DND-41 (cell line): Measurements from ENCODE around the gene ACSS1.

Experiments used
- ATAC-seq: fragments of 200-7000 bp; cut with Tn5 transposase; 3 replicates; pipeline ENCODE4 v1.9.1; 2021; ENCODE audit warnings: low read depth; ENCODE audit not compliant: insufficient read depth
- DNase-seq: peaks from one replicate; pipeline ENCODE4 v3.0.0-alpha.2; 2020
- H2AFZ ChIP-seq: 2 replicates; pipeline ENCODE4 v1.6.0; 2012; ENCODE audit warnings: low read depth, low read length
- H3K27ac ChIP-seq: 2 replicates; pipeline ENCODE4 v1.5.1; 2012; ENCODE audit warnings: low read length, inconsistent platforms
- H3K27me3 ChIP-seq: fragments of 200-600 bp; sonication (generic); 2 replicates; pipeline ENCODE4 v1.6.0; 2012; ENCODE audit warnings: low read length, mild to moderate bottlenecking, inconsistent platforms; ENCODE audit not compliant: insufficient read depth, poor library complexity
- H3K36me3 ChIP-seq: 2 replicates; pipeline ENCODE4 v1.5.1; 2012; ENCODE audit warnings: low read length, inconsistent platforms; ENCODE audit not compliant: insufficient read depth
- H3K4me1 ChIP-seq: 2 replicates; pipeline ENCODE4 v1.5.1; 2012; ENCODE audit warnings: mild to moderate bottlenecking, low read length; ENCODE audit not compliant: insufficient read depth
- H3K4me2 ChIP-seq: 2 replicates; pipeline ENCODE4 v1.6.0; 2012; ENCODE audit warnings: mild to moderate bottlenecking, moderate library complexity, low read length, inconsistent platforms; ENCODE audit not compliant: insufficient read depth
- H3K4me3 ChIP-seq, 2 experiments: fragments of 200-600 bp in 1 of 2; shearing (Covaris generic) in 1 of 2; 2 replicates each; pipeline ENCODE4 v1.5.1; 2012 to 2016; ENCODE audit warnings: inconsistent platforms in 2 of 2, low read length in 2 of 2, mild to moderate bottlenecking in 2 of 2, low read depth in 1 of 2, moderate library complexity in 1 of 2
- H3K79me2 ChIP-seq: 2 replicates; pipeline ENCODE4 v1.6.0; 2012; ENCODE audit warnings: low read length, inconsistent platforms; ENCODE audit not compliant: insufficient read depth
- H3K9ac ChIP-seq: 2 replicates; pipeline ENCODE4 v1.6.0; 2012; ENCODE audit warnings: low read depth, mild to moderate bottlenecking, inconsistent platforms, low read length, moderate library complexity
- H3K9me3 ChIP-seq: 2 replicates; pipeline ENCODE4 v1.5.1; 2012; ENCODE audit warnings: low read length, moderate library complexity, mild to moderate bottlenecking, inconsistent platforms; ENCODE audit not compliant: insufficient read depth, severe bottlenecking
- H4K20me1 ChIP-seq: 2 replicates; pipeline ENCODE4 v1.6.0; 2012; ENCODE audit warnings: low read length; ENCODE audit not compliant: insufficient read depth
- CTCF ChIP-seq: IDR thresholded peaks from 2 replicates; pipeline ENCODE4 v1.5.1; 2012; ENCODE audit warnings: borderline replicate concordance, low read length, moderate library complexity, mild to moderate bottlenecking; ENCODE audit not compliant: poor library complexity, severe bottlenecking; ENCODE audit errors: extremely low read depth
- EZH2 ChIP-seq: IDR thresholded peaks from 3 replicates; pipeline ENCODE4 v1.6.1; 2012; ENCODE audit warnings: borderline replicate concordance, low read depth, mild to moderate bottlenecking, moderate library complexity, low read length, inconsistent platforms; ENCODE audit not compliant: severe bottlenecking

ACSS1 gene

GRCh38 chr20:25059866-25060465 lies 2.0 kb upstream of the ACSS1 start:
- H3K9ac ChIP-seq: peak overlapping the region; percentile 72
- no peak for DNase-seq
- TF ChIP-seq CTCF (no peak), EZH2 (no peak)
- peaks cover 40% of the 10 kb centered on the region for H3K4me1 ChIP-seq
- H3K79me2 ChIP-seq: peaks cover 29% of the 10 kb centered on the region
- H3K27me3 ChIP-seq: no peaks in the 10 kb centered on the region
- H3K9me3 ChIP-seq: no peaks in the 10 kb centered on the region
- no peak overlapping the region for H2AFZ ChIP-seq
- peak overlapping the region; percentile 93 for H3K27ac ChIP-seq
- H3K4me2 ChIP-seq: peak overlapping the region; percentile 94
- peaks cover 18% of the 10 kb centered on the region; the same call in 1 of the 2 replicates for H4K20me1 ChIP-seq
- no peak overlapping the region for H3K4me3 ChIP-seq
- peaks cover 10% of the 10 kb centered on the region for H3K36me3 ChIP-seq
- no peak for ATAC-seq

- TF ChIP-seq CTCF (peak; percentile 40), EZH2 (no peak)
- Histone ChIP-seq H2AFZ (peak overlapping the region; percentile 74), H4K20me1 (peaks cover 26% of the 10 kb centered on the region), H3K4me3 (peak overlapping the region; percentile 38 to 81; a peak in 3 of 4 replicates), H3K79me2 (peaks cover 37% of the 10 kb centered on the region), H3K27ac (peak overlapping the region; percentile 93), H3K4me2 (peak overlapping the region; percentile 94), H3K4me1 (peaks cover 48% of the 10 kb centered on the region), H3K9ac (peak overlapping the region; percentile 72), H3K36me3 (peaks cover 18% of the 10 kb centered on the region), H3K27me3 (no peaks in the 10 kb centered on the region), H3K9me3 (no peaks in the 10 kb centered on the region)
- DNase-seq: peak; percentile 67
- peak; percentile 22; the same call in 2 of the 3 replicates for ATAC-seq
These were observed 1.2 kb upstream of the ACSS1 start for GRCh38 chr20:25058847-25059810.

- peak overlapping the region; percentile 94 for H3K4me2 ChIP-seq
- ATAC-seq (peak; percentile 47), DNase-seq (peak; percentile 76)
- H4K20me1 ChIP-seq: peaks cover 36% of the 10 kb centered on the region
- H3K4me1 ChIP-seq: peaks cover 55% of the 10 kb centered on the region
- peak overlapping the region; percentile 38 to 81; a peak in 3 of 4 replicates for H3K4me3 ChIP-seq
- TF ChIP-seq EZH2: no peak
- peak; percentile 15 for TF ChIP-seq CTCF
- H3K9ac ChIP-seq: peak overlapping the region; percentile 72
- peaks cover 54% of the 10 kb centered on the region for H3K79me2 ChIP-seq
- H3K27me3 ChIP-seq: no peaks in the 10 kb centered on the region
- peak overlapping the region; percentile 74 for H2AFZ ChIP-seq
- peaks cover 23% of the 10 kb centered on the region for H3K36me3 ChIP-seq
- no peaks in the 10 kb centered on the region for H3K9me3 ChIP-seq
- H3K27ac ChIP-seq: peak overlapping the region; percentile 93
These were observed 497 bp downstream of the ACSS1 start for GRCh38 chr20:25057234-25058050.
